Measurements from ENCODE around the gene CDYL2. TPM values are rescaled to one million over a fixed set of nuclear protein-coding genes. Genes with fewer than 3 reads are reported as not detected.
"Not testable (repeated sequence)": the region's sequence is repeated elsewhere in the genome, so short reads cannot be mapped to it uniquely, and the experiment has no call there.

CDYL2 gene
- total RNA-seq, 1 donor from 2014 or later, result 5.3 TPM

GRCh38 chr16:80743273-80743672 lies 61.1 kb downstream of the CDYL2 start:
- ATAC-seq, result no peak

GRCh38 chr16:80742331-80742730 lies 62.1 kb downstream of the CDYL2 start:
- no peak for ATAC-seq

- no peak for ATAC-seq
Measured at GRCh38 chr16:80741724-80742123, 62.7 kb downstream of the CDYL2 start.

- peak; percentile 76 for ATAC-seq
Measured at GRCh38 chr16:80739523-80739922, 64.9 kb downstream of the CDYL2 start.

GRCh38 chr16:80738521-80738920 lies 65.9 kb downstream of the CDYL2 start:
- ATAC-seq, result no peak

GRCh38 chr16:80735846-80736245 lies 68.6 kb downstream of the CDYL2 start:
- ATAC-seq, result no peak

- ATAC-seq, result no peak
Measured at GRCh38 chr16:80733407-80733806, 71.0 kb downstream of the CDYL2 start.

- ATAC-seq, result no peak
Measured at GRCh38 chr16:80731915-80732314, 72.5 kb downstream of the CDYL2 start.

- not testable (repeated sequence) for ATAC-seq
Measured at GRCh38 chr16:80727066-80727763, 77.2 kb downstream of the CDYL2 start.

GRCh38 chr16:80725566-80726162 lies 78.7 kb downstream of the CDYL2 start:
- no peak for ATAC-seq

- no peak for ATAC-seq
Measured at GRCh38 chr16:80723981-80724380, 80.4 kb downstream of the CDYL2 start.

GRCh38 chr16:80723091-80723490 lies 81.3 kb downstream of the CDYL2 start:
- no peak for ATAC-seq

GRCh38 chr16:80720804-80721371 lies 83.5 kb downstream of the CDYL2 start:
- peak; percentile 78 for ATAC-seq

- no peak for ATAC-seq
Measured at GRCh38 chr16:80719573-80719972, 84.8 kb downstream of the CDYL2 start.

GRCh38 chr16:80718480-80719220 lies 85.7 kb downstream of the CDYL2 start:
- peak; percentile 73 for ATAC-seq

GRCh38 chr16:80717611-80718010 lies 86.8 kb downstream of the CDYL2 start:
- no peak for ATAC-seq

GRCh38 chr16:80716564-80717139 lies 87.7 kb downstream of the CDYL2 start:
- no peak for ATAC-seq

GRCh38 chr16:80711406-80711805 lies 93.0 kb downstream of the CDYL2 start:
- no peak for ATAC-seq

- no peak for ATAC-seq
Measured at GRCh38 chr16:80710918-80711317, 93.5 kb downstream of the CDYL2 start.

- ATAC-seq, result no peak
Measured at GRCh38 chr16:80708823-80709222, 95.6 kb downstream of the CDYL2 start.

- ATAC-seq, result no peak
Measured at GRCh38 chr16:80707686-80708085, 96.7 kb downstream of the CDYL2 start.

- ATAC-seq, result no peak
Measured at GRCh38 chr16:80705596-80705995, 98.8 kb downstream of the CDYL2 start.

Measured in esophagus mucosa (tissue), 1 donor.